Measurements from ENCODE around the gene TSPAN18.

The TSPAN18 gene

GRCh38 chr11:44711787-44712608, 14.8 kb upstream of the TSPAN18 start:
- H3K36me3 ChIP-seq (ENCODE audit: control insufficient read depth in 2 of 2, insufficient read depth in 1 of 2, low read length in 2 of 2): no peaks in the 10 kb centered on the region
- no peaks in the 10 kb centered on the region for H3K4me1 ChIP-seq (ENCODE audit: control insufficient read depth, insufficient read depth, low read length)
- ChIA-PET POLR2A (no interaction called here), CTCF (interaction anchor here (0.6 to 1.1 kb wide), 6 partner anchors 10 to 199 kb away, joined by 3 to 4 read pairs (median 3); no protein-coding TSS in a partner anchor)
- H3K4me3 ChIP-seq (ENCODE audit: low read depth, low read length): no peak overlapping the region
- no peaks in the 10 kb centered on the region for H3K9me3 ChIP-seq (ENCODE audit: control insufficient read depth, insufficient read depth, low read depth, low read length)
- no peak for TF ChIP-seq ZFP41 (tag by site-specific recombination; IDR thresholded peaks at IDR 0.05; ENCODE audit: borderline replicate concordance)
- peak; percentile 41; the same call in 1 of the 2 replicates for TF ChIP-seq SCRT1 (tag by site-specific recombination; IDR thresholded peaks at IDR 0.05; ENCODE audit: borderline replicate concordance)
- TF ChIP-seq, protein P1, sequence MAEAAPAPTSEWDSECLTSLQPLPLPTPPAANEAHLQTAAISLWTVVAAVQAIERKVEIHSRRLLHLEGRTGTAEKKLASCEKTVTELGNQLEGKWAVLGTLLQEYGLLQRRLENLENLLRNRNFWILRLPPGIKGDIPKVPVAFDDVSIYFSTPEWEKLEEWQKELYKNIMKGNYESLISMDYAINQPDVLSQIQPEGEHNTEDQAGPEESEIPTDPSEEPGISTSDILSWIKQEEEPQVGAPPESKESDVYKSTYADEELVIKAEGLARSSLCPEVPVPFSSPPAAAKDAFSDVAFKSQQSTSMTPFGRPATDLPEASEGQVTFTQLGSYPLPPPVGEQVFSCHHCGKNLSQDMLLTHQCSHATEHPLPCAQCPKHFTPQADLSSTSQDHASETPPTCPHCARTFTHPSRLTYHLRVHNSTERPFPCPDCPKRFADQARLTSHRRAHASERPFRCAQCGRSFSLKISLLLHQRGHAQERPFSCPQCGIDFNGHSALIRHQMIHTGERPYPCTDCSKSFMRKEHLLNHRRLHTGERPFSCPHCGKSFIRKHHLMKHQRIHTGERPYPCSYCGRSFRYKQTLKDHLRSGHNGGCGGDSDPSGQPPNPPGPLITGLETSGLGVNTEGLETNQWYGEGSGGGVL (tag by site-specific recombination; IDR thresholded peaks at IDR 0.05): no peak
- peak; percentile 78 for TF ChIP-seq SCRT2 (tag by site-specific recombination; IDR thresholded peaks at IDR 0.05)
- no peak for TF ChIP-seq ZNF155 (tag by site-specific recombination; IDR thresholded peaks at IDR 0.05)
- no peak for TF ChIP-seq SP3 (tag by site-specific recombination; IDR thresholded peaks at IDR 0.05)
- TF ChIP-seq, protein P2, sequence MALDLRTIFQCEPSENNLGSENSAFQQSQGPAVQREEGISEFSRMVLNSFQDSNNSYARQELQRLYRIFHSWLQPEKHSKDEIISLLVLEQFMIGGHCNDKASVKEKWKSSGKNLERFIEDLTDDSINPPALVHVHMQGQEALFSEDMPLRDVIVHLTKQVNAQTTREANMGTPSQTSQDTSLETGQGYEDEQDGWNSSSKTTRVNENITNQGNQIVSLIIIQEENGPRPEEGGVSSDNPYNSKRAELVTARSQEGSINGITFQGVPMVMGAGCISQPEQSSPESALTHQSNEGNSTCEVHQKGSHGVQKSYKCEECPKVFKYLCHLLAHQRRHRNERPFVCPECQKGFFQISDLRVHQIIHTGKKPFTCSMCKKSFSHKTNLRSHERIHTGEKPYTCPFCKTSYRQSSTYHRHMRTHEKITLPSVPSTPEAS (tag by site-specific recombination; IDR thresholded peaks at IDR 0.05): no peak
- TF ChIP-seq ZNF571 (tag by site-specific recombination; IDR thresholded peaks at IDR 0.05): no peak
- no peak for TF ChIP-seq ZNF518A (tag by site-specific recombination; conservative IDR thresholded peaks at IDR 0.05; ENCODE audit: low read depth)
- no peak for TF ChIP-seq KLF7 (tag by site-specific recombination; IDR thresholded peaks at IDR 0.05; ENCODE audit: borderline replicate concordance)
- TF ChIP-seq ZNF175 (tag by site-specific recombination; IDR thresholded peaks at IDR 0.05): no peak
- TF ChIP-seq, protein P3, sequence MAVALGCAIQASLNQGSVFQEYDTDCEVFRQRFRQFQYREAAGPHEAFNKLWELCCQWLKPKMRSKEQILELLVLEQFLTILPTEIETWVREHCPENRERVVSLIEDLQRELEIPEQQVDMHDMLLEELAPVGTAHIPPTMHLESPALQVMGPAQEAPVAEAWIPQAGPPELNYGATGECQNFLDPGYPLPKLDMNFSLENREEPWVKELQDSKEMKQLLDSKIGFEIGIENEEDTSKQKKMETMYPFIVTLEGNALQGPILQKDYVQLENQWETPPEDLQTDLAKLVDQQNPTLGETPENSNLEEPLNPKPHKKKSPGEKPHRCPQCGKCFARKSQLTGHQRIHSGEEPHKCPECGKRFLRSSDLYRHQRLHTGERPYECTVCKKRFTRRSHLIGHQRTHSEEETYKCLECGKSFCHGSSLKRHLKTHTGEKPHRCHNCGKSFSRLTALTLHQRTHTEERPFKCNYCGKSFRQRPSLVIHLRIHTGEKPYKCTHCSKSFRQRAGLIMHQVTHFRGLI (tag by site-specific recombination; IDR thresholded peaks at IDR 0.05): no peak
- TF ChIP-seq ZNF311 (tag by site-specific recombination; IDR thresholded peaks at IDR 0.05; ENCODE audit: borderline replicate concordance): no peak
- TF ChIP-seq, protein P4, sequence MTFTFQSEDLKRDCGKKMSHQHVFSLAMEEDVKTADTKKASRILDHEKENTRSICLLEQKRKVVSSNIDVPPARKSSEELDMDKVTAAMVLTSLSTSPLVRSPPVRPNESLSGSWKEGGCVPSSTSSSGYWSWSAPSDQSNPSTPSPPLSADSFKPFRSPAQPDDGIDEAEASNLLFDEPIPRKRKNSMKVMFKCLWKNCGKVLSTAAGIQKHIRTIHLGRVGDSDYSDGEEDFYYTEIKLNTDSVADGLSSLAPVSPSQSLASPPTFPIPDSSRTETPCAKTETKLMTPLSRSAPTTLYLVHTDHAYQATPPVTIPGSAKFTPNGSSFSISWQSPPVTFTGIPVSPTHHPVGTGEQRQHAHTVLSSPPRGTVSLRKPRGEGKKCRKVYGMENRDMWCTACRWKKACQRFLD (tag by site-specific recombination; IDR thresholded peaks at IDR 0.05): no peak
- no peak for TF ChIP-seq PRDM1 (tag by site-specific recombination; IDR thresholded peaks at IDR 0.05)
- H3K27ac ChIP-seq (ENCODE audit: extremely low read depth, low read depth, low read length): no peak overlapping the region
